ENCODE data around the gene THBS1. TPM values are rescaled to one million over a fixed set of nuclear protein-coding genes. Genes with fewer than 3 reads are reported as not detected.

Gene THBS1
- 0.32 and 0.43 TPM in 2 replicates for total RNA-seq

- Mint-ChIP-seq H3K4me1 (ENCODE audit: low read depth) (peaks cover 17% of the 10 kb centered on the region), H3K27me3 (ENCODE audit: low read depth) (peaks cover 51% of the 10 kb centered on the region), H3K36me3 (ENCODE audit: low read depth) (no peaks in the 10 kb centered on the region), H3K4me3 (ENCODE audit: low read depth) (peak within 1 kb of the TSS; percentile 65), H3K9me3 (no peaks in the 10 kb centered on the region), H3K27ac (peak within 1 kb of the TSS; percentile 10)
- no peak for DNase-seq (ENCODE audit: low spot score)
- intact Hi-C loops (cut with micrococcal nuclease) = loop anchor here (1.0 to 5.0 kb wide), 4 partner anchors 107 to 873 kb away; no protein-coding TSS in a partner anchor
Measured at GRCh38 chr15:39580485-39581241, at the start of gene THBS1. Gene THBS1, plus strand, starts transcription at chr15:39581079. Its CDS starts 779 bp downstream, at chr15:39581858.

- Mint-ChIP-seq H3K27ac (no peak overlapping the region), H3K4me3 (ENCODE audit: low read depth) (no peak overlapping the region), H3K4me1 (ENCODE audit: low read depth) (peaks cover 2% of the 10 kb centered on the region), H3K9me3 (no peaks in the 10 kb centered on the region), H3K36me3 (ENCODE audit: low read depth) (no peaks in the 10 kb centered on the region), H3K27me3 (ENCODE audit: low read depth) (peaks cover 6% of the 10 kb centered on the region)
- DNase-seq (ENCODE audit: low spot score) = no peak
- intact Hi-C loops (cut with micrococcal nuclease) = no loop called here
Measured at GRCh38 chr15:39534996-39535395, 45.9 kb upstream of the THBS1 start.

- DNase-seq (ENCODE audit: low spot score) = no peak
- H3K4me1 Mint-ChIP-seq (ENCODE audit: low read depth) = peaks cover 2% of the 10 kb centered on the region
Measured at GRCh38 chr15:39535466-39535865, 45.4 kb upstream of the THBS1 start.

GRCh38 chr15:39538936-39539335 is 41.9 kb upstream of the THBS1 start:
- Mint-ChIP-seq H3K36me3 (ENCODE audit: low read depth) (no peaks in the 10 kb centered on the region), H3K27me3 (ENCODE audit: low read depth) (peaks cover 4% of the 10 kb centered on the region), H3K4me3 (ENCODE audit: low read depth) (no peak overlapping the region), H3K27ac (no peak overlapping the region), H3K9me3 (no peaks in the 10 kb centered on the region), H3K4me1 (ENCODE audit: low read depth) (no peaks in the 10 kb centered on the region)
- DNase-seq (ENCODE audit: low spot score) = no peak
- intact Hi-C loops (cut with micrococcal nuclease) = no loop called here

More at GRCh38 chr15:39535466-39535865, 45.4 kb upstream of the THBS1 start:
- H3K9me3 Mint-ChIP-seq = no peaks in the 10 kb centered on the region
- H3K27me3 Mint-ChIP-seq (ENCODE audit: low read depth) = peaks cover 6% of the 10 kb centered on the region
- no peaks in the 10 kb centered on the region for H3K36me3 Mint-ChIP-seq (ENCODE audit: low read depth)
- no peak overlapping the region for H3K4me3 Mint-ChIP-seq (ENCODE audit: low read depth)
- no peak overlapping the region for H3K27ac Mint-ChIP-seq
- intact Hi-C loops (cut with micrococcal nuclease) = no loop called here

GRCh38 chr15:39539466-39539865 is 41.4 kb upstream of the THBS1 start:
- intact Hi-C loops (cut with micrococcal nuclease) = no loop called here
- Mint-ChIP-seq H3K4me1 (ENCODE audit: low read depth) (no peaks in the 10 kb centered on the region), H3K36me3 (ENCODE audit: low read depth) (no peaks in the 10 kb centered on the region), H3K27ac (no peak overlapping the region), H3K27me3 (ENCODE audit: low read depth) (peaks cover 2% of the 10 kb centered on the region), H3K4me3 (ENCODE audit: low read depth) (no peak overlapping the region), H3K9me3 (no peaks in the 10 kb centered on the region)
- DNase-seq (ENCODE audit: low spot score) = no peak

- intact Hi-C loops (cut with micrococcal nuclease) = no loop called here
- DNase-seq (ENCODE audit: low spot score) = no peak
- no peaks in the 10 kb centered on the region for H3K9me3 Mint-ChIP-seq
- no peaks in the 10 kb centered on the region for H3K4me1 Mint-ChIP-seq (ENCODE audit: low read depth)
- peaks cover 2% of the 10 kb centered on the region for H3K27me3 Mint-ChIP-seq (ENCODE audit: low read depth)
- no peak overlapping the region for H3K27ac Mint-ChIP-seq
- no peak overlapping the region for H3K4me3 Mint-ChIP-seq (ENCODE audit: low read depth)
- H3K36me3 Mint-ChIP-seq (ENCODE audit: low read depth) = no peaks in the 10 kb centered on the region
Measured at GRCh38 chr15:39539973-39540558, 40.8 kb upstream of the THBS1 start.

GRCh38 chr15:39542385-39543065 is 38.4 kb upstream of the THBS1 start:
- no peaks in the 10 kb centered on the region for H3K9me3 Mint-ChIP-seq
- DNase-seq (ENCODE audit: low spot score) = no peak
- H3K36me3 Mint-ChIP-seq (ENCODE audit: low read depth) = no peaks in the 10 kb centered on the region
- no peak overlapping the region for H3K4me3 Mint-ChIP-seq (ENCODE audit: low read depth)
- H3K4me1 Mint-ChIP-seq (ENCODE audit: low read depth) = no peaks in the 10 kb centered on the region
- no peak overlapping the region for H3K27ac Mint-ChIP-seq
- H3K27me3 Mint-ChIP-seq (ENCODE audit: low read depth) = peaks cover 2% of the 10 kb centered on the region
- intact Hi-C loops (cut with micrococcal nuclease) = no loop called here

GRCh38 chr15:39543651-39544050 is 37.2 kb upstream of the THBS1 start:
- no peak overlapping the region for H3K27ac Mint-ChIP-seq
- H3K9me3 Mint-ChIP-seq = no peaks in the 10 kb centered on the region
- no peaks in the 10 kb centered on the region for H3K4me1 Mint-ChIP-seq (ENCODE audit: low read depth)
- peaks cover 2% of the 10 kb centered on the region for H3K27me3 Mint-ChIP-seq (ENCODE audit: low read depth)
- intact Hi-C loops (cut with micrococcal nuclease) = no loop called here
- no peaks in the 10 kb centered on the region for H3K36me3 Mint-ChIP-seq (ENCODE audit: low read depth)
- DNase-seq (ENCODE audit: low spot score) = no peak
- no peak overlapping the region for H3K4me3 Mint-ChIP-seq (ENCODE audit: low read depth)

GRCh38 chr15:39546842-39547241 is 34.0 kb upstream of the THBS1 start:
- H3K27me3 Mint-ChIP-seq (ENCODE audit: low read depth) = peaks cover 3% of the 10 kb centered on the region
- intact Hi-C loops (cut with micrococcal nuclease) = no loop called here
- no peak overlapping the region for H3K4me3 Mint-ChIP-seq (ENCODE audit: low read depth)
- H3K4me1 Mint-ChIP-seq (ENCODE audit: low read depth) = no peaks in the 10 kb centered on the region
- H3K27ac Mint-ChIP-seq = no peak overlapping the region
- no peak for DNase-seq (ENCODE audit: low spot score)
- H3K9me3 Mint-ChIP-seq = no peaks in the 10 kb centered on the region
- no peaks in the 10 kb centered on the region for H3K36me3 Mint-ChIP-seq (ENCODE audit: low read depth)

GRCh38 chr15:39548561-39548960 is 32.3 kb upstream of the THBS1 start:
- H3K27ac Mint-ChIP-seq = no peak overlapping the region
- H3K9me3 Mint-ChIP-seq = no peaks in the 10 kb centered on the region
- H3K27me3 Mint-ChIP-seq (ENCODE audit: low read depth) = peaks cover 3% of the 10 kb centered on the region
- no peak for DNase-seq (ENCODE audit: low spot score)
- intact Hi-C loops (cut with micrococcal nuclease) = no loop called here
- H3K4me3 Mint-ChIP-seq (ENCODE audit: low read depth) = no peak overlapping the region
- H3K36me3 Mint-ChIP-seq (ENCODE audit: low read depth) = no peaks in the 10 kb centered on the region
- H3K4me1 Mint-ChIP-seq (ENCODE audit: low read depth) = no peaks in the 10 kb centered on the region

- intact Hi-C loops (cut with micrococcal nuclease) = no loop called here
- no peaks in the 10 kb centered on the region for H3K36me3 Mint-ChIP-seq (ENCODE audit: low read depth)
- no peaks in the 10 kb centered on the region for H3K9me3 Mint-ChIP-seq
- H3K4me1 Mint-ChIP-seq (ENCODE audit: low read depth) = peaks cover 11% of the 10 kb centered on the region
- no peak for DNase-seq (ENCODE audit: low spot score)
- no peak overlapping the region for H3K27ac Mint-ChIP-seq
- no peak overlapping the region for H3K4me3 Mint-ChIP-seq (ENCODE audit: low read depth)
- peaks cover 3% of the 10 kb centered on the region for H3K27me3 Mint-ChIP-seq (ENCODE audit: low read depth)
Measured at GRCh38 chr15:39549912-39550311, 31.0 kb upstream of the THBS1 start.

- no peak for DNase-seq (ENCODE audit: low spot score)
- Mint-ChIP-seq H3K27me3 (ENCODE audit: low read depth) (peaks cover 3% of the 10 kb centered on the region), H3K4me1 (ENCODE audit: low read depth) (peaks cover 12% of the 10 kb centered on the region), H3K9me3 (no peaks in the 10 kb centered on the region), H3K36me3 (ENCODE audit: low read depth) (no peaks in the 10 kb centered on the region), H3K4me3 (ENCODE audit: low read depth) (no peak overlapping the region), H3K27ac (no peak overlapping the region)
- intact Hi-C loops (cut with micrococcal nuclease) = no loop called here
Measured at GRCh38 chr15:39551476-39551875, 29.4 kb upstream of the THBS1 start.

GRCh38 chr15:39552556-39552955 is 28.3 kb upstream of the THBS1 start:
- Mint-ChIP-seq H3K27me3 (ENCODE audit: low read depth) (peaks cover 3% of the 10 kb centered on the region), H3K36me3 (ENCODE audit: low read depth) (no peaks in the 10 kb centered on the region), H3K4me1 (ENCODE audit: low read depth) (peaks cover 12% of the 10 kb centered on the region), H3K4me3 (ENCODE audit: low read depth) (no peak overlapping the region), H3K9me3 (no peaks in the 10 kb centered on the region), H3K27ac (no peak overlapping the region)
- DNase-seq (ENCODE audit: low spot score) = no peak
- intact Hi-C loops (cut with micrococcal nuclease) = no loop called here

Data from activated T-helper 2 cell treated with anti-CD3 and anti-CD28 coated beads, Interferon-gamma antibody, Interleukin-2, Interleukin-4, amounts not matched to agents 10 μg/mL and 5 μg/mL and 100 μg/mL, durations not matched to agents 14 hours and 24 hours and 36 hours (primary cell).